Activated naive CD4-positive, alpha-beta T cell treated with Interleukin-2 at 50 U/mL for 16 hours (primary cell): ENCODE results near the gene MKRN2.
"Not testable (repeated sequence)": the region's sequence is repeated elsewhere in the genome, so short reads cannot be mapped to it uniquely, and the experiment has no call there.

Experiments used
- DNase-seq: peaks from one replicate; pipeline ENCODE4 v3.0.0-alpha.2; 2020

MKRN2 gene

GRCh38 chr3:12556690-12557472, at the start of gene MKRN2:
TSS of gene MKRN2 (plus strand) at chr3:12557087. CDS start at chr3:12557151, 64 bp downstream.
- DNase-seq = peak; percentile 85

GRCh38 chr3:12507591-12508281, 49.2 kb upstream of the MKRN2 start:
- DNase-seq = no peak

GRCh38 chr3:12508291-12508700, 48.6 kb upstream of the MKRN2 start:
- DNase-seq = no peak

GRCh38 chr3:12509466-12509865, 47.4 kb upstream of the MKRN2 start:
- DNase-seq = no peak

DNA sequence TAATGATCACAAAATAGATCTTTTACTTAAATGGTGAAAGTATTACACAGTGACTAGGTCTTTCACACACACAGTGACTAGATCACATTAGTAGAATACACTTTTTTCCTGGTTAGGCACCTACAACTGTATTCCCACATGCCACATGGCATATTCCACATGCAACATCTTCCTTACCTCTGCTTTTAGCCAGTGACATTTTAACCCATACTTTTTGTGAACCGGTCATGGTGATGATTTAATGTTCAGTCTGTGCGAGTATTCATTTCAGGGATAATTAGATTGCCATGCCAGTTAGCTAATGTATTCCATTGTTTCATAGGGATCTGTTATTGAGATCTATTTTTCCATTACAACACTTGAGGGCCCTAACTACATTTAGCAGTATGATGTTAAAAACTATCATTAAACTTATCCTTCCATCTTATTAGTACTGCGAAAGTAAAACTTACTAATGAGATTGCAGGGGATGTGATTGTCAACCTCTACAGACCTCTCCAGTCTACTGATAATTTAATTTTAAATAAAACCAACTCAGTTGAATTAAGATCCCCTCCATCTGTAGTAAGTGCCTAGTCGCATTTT, 44.3 kb upstream of the MKRN2 start:
- DNase-seq = no peak

GRCh38 chr3:12513694-12514446, 43.0 kb upstream of the MKRN2 start:
- DNase-seq = no peak

DNA sequence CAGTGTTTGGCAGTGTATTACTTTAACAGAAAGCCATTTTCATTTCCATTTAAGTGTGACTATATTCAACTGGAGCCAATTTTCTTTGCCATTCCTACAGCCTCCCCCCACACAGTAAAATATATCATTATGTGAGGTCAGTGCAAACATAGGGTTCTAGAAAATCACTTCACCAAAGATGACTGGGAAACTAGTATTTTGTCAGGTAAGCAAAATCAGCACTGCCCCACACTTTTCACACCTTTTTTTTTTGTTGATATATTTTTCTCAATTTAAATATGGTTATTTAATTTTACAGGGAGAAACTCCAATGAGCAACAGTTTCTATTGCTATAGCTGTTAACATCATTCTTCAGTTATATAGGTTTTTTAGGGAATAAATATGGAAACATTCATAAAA, 41.3 kb upstream of the MKRN2 start:
- no peak for DNase-seq

DNA sequence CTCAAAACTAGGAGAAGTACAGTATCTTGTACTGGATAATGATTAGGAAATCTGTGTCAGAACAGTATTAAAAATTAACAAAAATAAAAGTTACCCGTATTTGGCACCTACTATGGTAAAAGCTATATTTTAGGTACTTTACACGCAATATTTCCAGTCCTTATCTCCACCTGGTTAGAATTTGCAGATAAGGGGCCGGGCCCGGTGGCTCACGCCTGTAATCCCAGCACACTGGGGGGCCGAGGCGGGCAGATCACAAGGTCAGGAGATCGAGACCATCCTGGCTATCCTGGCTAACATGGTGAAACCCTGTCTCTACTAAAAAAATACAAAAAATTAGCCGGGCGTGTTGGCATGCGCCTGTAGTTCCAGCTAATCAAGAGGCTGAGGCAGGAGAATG, 40.0 kb upstream of the MKRN2 start:
- no peak for DNase-seq

DNA sequence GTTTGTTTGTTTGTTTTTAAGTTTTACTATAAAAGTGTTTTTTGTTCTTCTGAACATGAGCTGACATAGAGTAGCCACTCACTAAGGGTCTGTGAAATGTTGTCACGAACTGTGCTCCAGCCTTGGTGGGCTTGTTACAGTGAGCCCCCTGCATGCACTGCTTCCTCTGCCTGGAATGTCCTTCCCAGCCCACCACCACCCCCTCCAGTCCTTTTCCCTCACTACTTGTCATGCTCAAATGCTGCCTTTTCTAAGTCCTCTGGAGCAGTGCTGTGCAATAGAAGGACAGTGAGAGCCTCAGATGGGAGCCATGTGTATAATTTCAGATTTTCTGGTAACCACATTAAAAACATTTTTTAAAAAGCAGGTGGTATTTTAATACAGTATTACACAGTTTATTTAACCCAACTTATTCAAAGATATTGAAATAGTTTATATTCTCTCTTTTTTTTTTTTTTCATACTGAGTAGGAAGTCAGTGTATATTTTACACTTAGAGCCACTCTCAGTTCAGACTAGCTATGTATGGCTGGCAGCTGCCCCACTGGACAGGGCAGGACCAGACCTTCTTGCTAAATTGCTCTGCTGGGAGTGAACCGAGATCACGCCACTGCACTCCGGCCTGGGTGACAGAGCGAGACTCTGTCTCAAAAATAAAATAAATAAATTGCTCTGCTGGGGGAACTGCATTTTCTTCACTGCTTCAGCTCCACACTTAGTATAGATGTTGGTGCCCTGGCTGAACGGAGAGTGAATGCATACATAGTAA, 38.4 kb upstream of the MKRN2 start:
- no peak for DNase-seq

DNA sequence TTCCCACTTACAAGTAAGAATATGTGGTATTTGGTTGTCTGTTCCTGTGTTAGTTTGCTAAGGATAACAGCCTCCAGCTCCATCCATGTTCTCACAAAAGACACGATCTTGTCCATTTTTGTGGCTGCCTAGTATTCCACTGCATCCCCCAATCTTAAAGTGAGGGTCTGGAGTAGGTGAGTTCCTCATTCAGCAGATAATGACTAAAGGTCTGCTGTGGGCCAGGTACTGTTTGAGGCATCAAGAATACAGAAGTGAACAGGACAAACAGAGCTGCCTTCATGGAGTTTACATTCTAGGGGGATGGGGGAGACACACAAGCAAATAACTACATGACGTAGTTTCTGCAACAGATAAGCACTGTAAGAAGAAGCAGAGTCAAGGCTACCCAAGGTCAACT, 35.9 kb upstream of the MKRN2 start:
- DNase-seq = no peak

DNA sequence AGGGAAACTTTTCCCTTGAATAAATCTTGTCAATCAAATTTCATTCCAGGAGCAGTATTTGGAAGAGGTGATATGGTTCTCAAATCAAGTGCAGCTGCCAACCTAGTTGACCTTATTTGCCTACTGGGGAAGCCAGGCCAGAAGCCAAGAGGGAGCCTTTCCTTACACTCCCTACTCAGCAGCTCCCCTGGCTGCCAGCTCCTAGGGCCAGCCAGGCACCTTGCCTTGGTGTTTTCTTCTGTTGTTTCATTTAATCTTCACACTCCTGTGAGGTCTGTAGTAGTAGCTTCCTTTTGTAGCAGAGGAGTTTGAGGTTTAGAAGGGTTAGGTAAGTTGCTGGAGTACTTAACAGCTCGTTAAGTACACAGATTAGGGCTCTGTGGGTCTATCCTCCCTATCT, 34.2 kb upstream of the MKRN2 start:
- DNase-seq = no peak

DNA sequence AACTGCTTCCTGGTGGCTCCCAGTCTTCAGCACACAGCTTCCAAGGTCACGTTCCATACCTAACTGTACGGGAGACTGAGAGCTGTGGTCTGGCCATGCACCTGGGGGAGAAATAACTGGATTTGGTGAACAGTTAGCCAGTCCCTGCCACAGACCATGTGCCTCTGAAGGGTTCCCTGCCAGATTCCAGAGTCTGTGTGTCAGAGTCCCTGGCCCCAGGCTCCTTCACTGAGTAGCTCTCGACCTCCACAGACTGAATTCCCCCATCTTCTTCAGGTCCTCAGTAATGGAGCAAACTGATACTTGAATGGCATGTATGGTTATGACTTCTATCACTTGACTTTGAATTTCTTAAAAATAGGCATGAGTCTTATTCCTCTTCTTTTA, 29.1 kb upstream of the MKRN2 start:
- no peak for DNase-seq

- no peak for DNase-seq
Measured at GRCh38 chr3:12532182-12532581, 24.7 kb upstream of the MKRN2 start.

GRCh38 chr3:12536423-12536822, 20.5 kb upstream of the MKRN2 start:
- DNase-seq = no peak

DNA sequence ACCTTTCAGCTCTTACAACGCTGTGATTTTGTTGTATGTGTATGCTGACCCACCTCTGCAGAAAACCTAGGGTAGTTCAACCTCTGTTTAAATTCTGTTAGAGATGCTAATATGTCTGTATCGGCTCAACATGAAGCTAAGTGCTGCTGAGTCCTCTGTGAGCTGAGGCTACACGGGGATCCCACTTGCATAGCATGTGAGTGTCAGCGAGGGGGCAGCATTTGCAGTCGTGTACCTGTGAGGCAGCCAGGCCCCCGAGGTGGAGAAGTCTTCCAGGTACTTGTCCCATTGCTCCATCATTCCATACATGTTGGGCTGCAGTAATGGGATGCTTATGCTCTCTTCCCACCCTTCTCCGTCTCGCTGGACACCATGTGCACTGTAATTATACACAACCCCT, 15.3 kb upstream of the MKRN2 start:
- DNase-seq = no peak

GRCh38 chr3:12543497-12543896, 13.4 kb upstream of the MKRN2 start:
- DNase-seq = not testable (repeated sequence)

DNA sequence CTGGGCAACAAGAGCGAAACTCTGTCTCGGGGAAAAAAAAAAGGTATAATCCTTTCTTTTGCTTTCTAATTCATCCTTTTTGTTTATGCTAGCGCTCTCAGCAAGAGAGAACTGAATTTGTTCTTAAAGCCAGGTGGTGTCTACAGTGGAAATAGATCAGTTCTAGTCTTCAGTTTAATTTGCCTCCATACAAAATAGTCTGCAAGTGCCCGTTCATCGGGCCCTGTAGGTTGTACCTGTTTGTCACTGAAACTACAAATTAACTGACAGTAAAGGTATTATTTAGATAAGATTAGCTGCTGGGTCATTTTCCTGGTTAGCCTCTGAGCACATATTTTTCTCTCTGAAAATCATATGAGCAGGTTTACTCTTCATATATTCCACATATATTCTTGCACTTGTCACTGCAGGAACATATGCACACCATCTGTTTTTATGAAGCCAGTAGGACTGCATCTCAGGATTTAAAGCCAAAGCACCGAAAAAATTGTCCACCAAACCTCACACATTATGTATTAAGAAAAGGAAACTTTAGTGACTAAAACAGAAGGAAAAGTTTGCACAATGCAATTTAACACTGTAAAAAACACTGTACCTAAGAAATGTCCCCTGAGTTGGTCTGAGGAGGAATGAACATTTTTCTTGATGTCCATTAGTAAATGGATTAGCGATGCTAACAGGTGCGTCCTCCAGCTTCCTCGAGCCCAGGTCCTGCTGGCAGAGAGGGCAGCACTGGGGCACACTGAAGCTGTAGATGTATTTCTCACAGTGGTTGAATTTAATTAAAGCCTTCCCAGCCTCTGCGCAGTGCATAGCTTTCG, 12.0 kb upstream of the MKRN2 start:
- DNase-seq = no peak

- DNase-seq = no peak
Measured at GRCh38 chr3:12545473-12545791, 11.5 kb upstream of the MKRN2 start, which contains the start of gene MKRN2OS. TSS of gene MKRN2OS (minus strand) at chr3:12545499. CDS start at chr3:12545464, 35 bp downstream.

DNA sequence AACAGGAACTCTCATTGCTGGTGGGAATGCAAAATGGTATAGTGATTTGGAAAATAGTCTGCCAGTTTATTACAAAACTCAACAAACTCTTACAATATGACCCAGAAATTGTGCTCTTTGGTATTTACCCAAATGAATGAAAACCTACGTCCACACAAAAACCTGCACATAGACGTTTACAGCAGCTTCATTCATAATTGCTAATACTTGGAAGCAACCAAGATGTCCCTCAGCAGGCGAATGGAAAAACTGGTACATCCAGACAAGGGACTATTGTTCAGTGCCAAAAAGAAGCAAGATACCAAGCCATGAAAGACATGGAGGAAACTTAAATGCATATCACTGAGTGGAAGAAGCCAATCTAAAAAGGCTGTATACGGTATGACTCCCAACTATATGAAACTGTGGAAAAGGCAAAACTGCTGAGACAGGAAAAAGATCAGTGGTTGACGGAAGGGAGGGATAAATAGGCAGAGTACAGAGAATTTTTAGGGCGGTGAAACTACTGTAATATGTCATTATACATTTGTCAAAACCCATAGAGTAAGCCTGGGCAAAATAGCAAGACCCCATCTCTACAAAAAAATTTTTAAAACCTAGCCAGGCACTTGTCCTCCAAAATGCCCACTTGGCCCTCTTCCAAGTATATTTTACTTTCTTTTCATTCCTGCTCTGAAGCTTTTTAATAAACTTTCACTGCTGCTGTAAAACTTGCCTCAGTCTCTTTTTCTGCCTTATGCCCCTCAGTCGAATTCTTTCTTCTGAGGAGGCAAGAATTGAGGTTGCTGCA, 6.7 kb upstream of the MKRN2 start:
- no peak for DNase-seq

DNA sequence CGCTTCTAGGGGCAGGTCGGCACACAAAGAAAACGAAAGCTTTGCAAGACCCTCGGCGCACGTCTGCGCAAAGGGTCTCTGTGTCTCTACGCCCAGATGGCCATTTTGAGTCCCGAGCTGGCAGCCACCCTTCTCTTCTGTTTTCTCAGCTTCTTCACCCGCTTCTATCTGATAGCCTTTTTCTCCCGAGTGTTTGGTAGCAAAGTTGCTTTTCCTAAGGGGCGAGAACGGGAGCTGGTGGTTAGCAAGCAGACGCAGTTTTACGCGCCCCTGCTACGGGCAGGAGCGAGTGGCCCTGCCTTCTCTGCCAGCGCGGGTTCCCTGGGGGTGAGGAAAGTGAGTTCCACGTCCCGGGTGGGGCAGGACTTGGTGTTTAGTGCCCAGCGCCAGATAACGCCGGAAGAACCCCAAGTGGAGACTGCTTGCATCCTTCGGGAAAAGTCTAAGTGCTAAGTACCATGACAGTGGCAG, 2.9 kb upstream of the MKRN2 start:
- DNase-seq = no peak

DNA sequence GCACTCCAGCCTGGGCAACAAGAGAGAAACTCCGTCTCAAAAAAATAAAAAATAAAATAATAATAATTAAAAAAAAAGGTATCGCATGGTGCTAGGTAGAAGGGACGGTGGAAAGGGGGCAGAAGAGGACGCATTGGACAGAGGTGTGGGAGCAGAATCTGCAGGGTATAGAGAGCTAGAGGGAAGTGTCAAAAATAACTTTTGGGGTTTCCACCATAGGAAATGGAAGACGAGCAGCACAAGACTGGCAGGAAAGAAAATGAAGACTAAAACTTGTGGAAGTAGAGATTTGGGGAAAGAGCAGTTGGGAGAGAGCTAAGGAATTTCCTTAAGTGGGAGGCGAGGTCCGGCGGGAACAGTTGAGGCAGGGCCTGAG, 585 bp upstream of the MKRN2 start:
- DNase-seq = no peak
